Hepatocyte (in vitro differentiated cells): ENCODE measurements around the gene NHLRC4. TPM values are rescaled to one million over a fixed set of nuclear protein-coding genes. Genes with fewer than 3 reads are reported as not detected.

Experiments
- DNase-seq: peaks from one replicate; pipeline ENCODE4 v3.0.0-alpha.2; 2016; ENCODE audit warnings: low spot score
- H2AFZ ChIP-seq: fragments of 200-600 bp; sonication (generic); 2 replicates; pipeline ENCODE4 v1.6.0; 2016; ENCODE audit warnings: antibody characterized with exemption, mild to moderate bottlenecking
- H3K27ac ChIP-seq: fragments of 200-600 bp; sonication (generic); 2 replicates; pipeline ENCODE4 v1.5.1; 2016; ENCODE audit warnings: mild to moderate bottlenecking
- H3K27me3 ChIP-seq: fragments of 200-600 bp; sonication (generic); 2 replicates; pipeline ENCODE4 v1.6.1; 2016
- H3K36me3 ChIP-seq: fragments of 200-600 bp; sonication (generic); replicated peaks from 2 replicates; pipeline ENCODE4 v1.5.1; 2016; ENCODE audit warnings: low read depth; ENCODE audit not compliant: insufficient read depth
- H3K4me1 ChIP-seq: fragments of 200-600 bp; sonication (generic); 2 replicates; pipeline ENCODE4 v1.5.1; 2016; ENCODE audit warnings: mild to moderate bottlenecking, moderate library complexity; ENCODE audit not compliant: insufficient read depth
- H3K4me2 ChIP-seq: fragments of 200-600 bp; sonication (generic); 2 replicates; pipeline ENCODE4 v1.6.0; 2016
- H3K4me3 ChIP-seq: fragments of 200-600 bp; sonication (generic); 2 replicates; pipeline ENCODE4 v1.5.1; 2016; ENCODE audit warnings: mild to moderate bottlenecking
- H3K79me2 ChIP-seq: fragments of 200-600 bp; sonication (generic); 2 replicates; pipeline ENCODE4 v1.6.0; 2017; ENCODE audit warnings: mild to moderate bottlenecking
- H3K9me2 ChIP-seq: fragments of 200-600 bp; sonication (generic); replicated peaks from 2 replicates; pipeline ENCODE4 v1.6.0; 2017; ENCODE audit warnings: mild to moderate bottlenecking; ENCODE audit not compliant: insufficient read depth
- H3K9me3 ChIP-seq: fragments of 200-600 bp; sonication (generic); 2 replicates; pipeline ENCODE4 v1.5.1; 2016; ENCODE audit warnings: low read depth, mild to moderate bottlenecking
- H4K20me1 ChIP-seq: fragments of 200-600 bp; sonication (generic); 2 replicates; pipeline ENCODE4 v1.6.0; 2016; ENCODE audit warnings: mild to moderate bottlenecking; ENCODE audit not compliant: insufficient read depth, poor library complexity, severe bottlenecking
- EZH2 ChIP-seq: fragments of 200-600 bp; sonication (generic); IDR thresholded peaks from 2 replicates; pipeline ENCODE4 v1.6.1; 2016; ENCODE audit warnings: antibody characterized with exemption, mild to moderate bottlenecking, borderline replicate concordance
- EZH2phosphoT487 ChIP-seq: fragments of 200-600 bp; sonication (generic); IDR thresholded peaks from one replicate; pipeline ENCODE4 v1.6.1; 2018; ENCODE audit warnings: antibody characterized with exemption, mild to moderate bottlenecking, low read depth, moderate library complexity; ENCODE audit not compliant: unreplicated experiment, severe bottlenecking
- WGBS: methylation state at CpG from one replicate; pipeline ENCODE4 v1.1.6; 2016; ENCODE audit warnings: low lambda C conversion rate; ENCODE audit errors: missing lambda C conversion rate; 5-methylcytosine and 5-hydroxymethylcytosine counted together
- polyA plus RNA-seq: library from polyadenylated mRNA; unstranded; fragments of >200 nt; fragmentation: Nextera tagmentation; extraction: Ambion mirVana; gene quantifications from 2 replicates; pipeline ENCODE4 v1.2.1, GENCODE V29; 2016
- total RNA-seq: library from RNA; depleted of rRNA; stranded (reverse); fragments of >200 nt; gene quantifications from 2 replicates; pipeline ENCODE4 v1.2.3, GENCODE V29; 2014
- TF ChIP-seq, protein P1 (sequence below): fragments of 200-600 bp; sonication (generic); IDR thresholded peaks from 2 replicates; pipeline ENCODE4 v1.5.1; 2016; ENCODE audit warnings: antibody characterized with exemption, mild to moderate bottlenecking; ENCODE audit not compliant: poor library complexity

NHLRC4 gene
- total and polyA plus RNA-seq, 2 experiments from 2014 or later = 0.25 to 1.2 TPM

GRCh38 chr16:554640-555365, 12.0 kb upstream of the NHLRC4 start:
- H3K4me1 ChIP-seq = no peaks in the 10 kb centered on the region
- no peak overlapping the region for H2AFZ ChIP-seq
- H3K79me2 ChIP-seq = no peaks in the 10 kb centered on the region
- H3K4me2 ChIP-seq = no peak overlapping the region
- H3K27me3 ChIP-seq = peaks cover 17% of the 10 kb centered on the region
- H3K36me3 ChIP-seq = no peaks in the 10 kb centered on the region
- no peaks in the 10 kb centered on the region for H3K9me2 ChIP-seq
- no peaks in the 10 kb centered on the region for H4K20me1 ChIP-seq
- TF ChIP-seq EZH2phosphoT487 = no peak
- TF ChIP-seq EZH2 = no peak
- TF ChIP-seq, protein P1, sequence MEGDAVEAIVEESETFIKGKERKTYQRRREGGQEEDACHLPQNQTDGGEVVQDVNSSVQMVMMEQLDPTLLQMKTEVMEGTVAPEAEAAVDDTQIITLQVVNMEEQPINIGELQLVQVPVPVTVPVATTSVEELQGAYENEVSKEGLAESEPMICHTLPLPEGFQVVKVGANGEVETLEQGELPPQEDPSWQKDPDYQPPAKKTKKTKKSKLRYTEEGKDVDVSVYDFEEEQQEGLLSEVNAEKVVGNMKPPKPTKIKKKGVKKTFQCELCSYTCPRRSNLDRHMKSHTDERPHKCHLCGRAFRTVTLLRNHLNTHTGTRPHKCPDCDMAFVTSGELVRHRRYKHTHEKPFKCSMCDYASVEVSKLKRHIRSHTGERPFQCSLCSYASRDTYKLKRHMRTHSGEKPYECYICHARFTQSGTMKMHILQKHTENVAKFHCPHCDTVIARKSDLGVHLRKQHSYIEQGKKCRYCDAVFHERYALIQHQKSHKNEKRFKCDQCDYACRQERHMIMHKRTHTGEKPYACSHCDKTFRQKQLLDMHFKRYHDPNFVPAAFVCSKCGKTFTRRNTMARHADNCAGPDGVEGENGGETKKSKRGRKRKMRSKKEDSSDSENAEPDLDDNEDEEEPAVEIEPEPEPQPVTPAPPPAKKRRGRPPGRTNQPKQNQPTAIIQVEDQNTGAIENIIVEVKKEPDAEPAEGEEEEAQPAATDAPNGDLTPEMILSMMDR = no peak
- no peak overlapping the region for H3K4me3 ChIP-seq
- no peaks in the 10 kb centered on the region for H3K9me3 ChIP-seq
- H3K27ac ChIP-seq = no peak overlapping the region
- no peak for DNase-seq
- 88% methylated on average over 26 of the region's 54 CpGs for whole genome bisulfite sequencing

DNA sequence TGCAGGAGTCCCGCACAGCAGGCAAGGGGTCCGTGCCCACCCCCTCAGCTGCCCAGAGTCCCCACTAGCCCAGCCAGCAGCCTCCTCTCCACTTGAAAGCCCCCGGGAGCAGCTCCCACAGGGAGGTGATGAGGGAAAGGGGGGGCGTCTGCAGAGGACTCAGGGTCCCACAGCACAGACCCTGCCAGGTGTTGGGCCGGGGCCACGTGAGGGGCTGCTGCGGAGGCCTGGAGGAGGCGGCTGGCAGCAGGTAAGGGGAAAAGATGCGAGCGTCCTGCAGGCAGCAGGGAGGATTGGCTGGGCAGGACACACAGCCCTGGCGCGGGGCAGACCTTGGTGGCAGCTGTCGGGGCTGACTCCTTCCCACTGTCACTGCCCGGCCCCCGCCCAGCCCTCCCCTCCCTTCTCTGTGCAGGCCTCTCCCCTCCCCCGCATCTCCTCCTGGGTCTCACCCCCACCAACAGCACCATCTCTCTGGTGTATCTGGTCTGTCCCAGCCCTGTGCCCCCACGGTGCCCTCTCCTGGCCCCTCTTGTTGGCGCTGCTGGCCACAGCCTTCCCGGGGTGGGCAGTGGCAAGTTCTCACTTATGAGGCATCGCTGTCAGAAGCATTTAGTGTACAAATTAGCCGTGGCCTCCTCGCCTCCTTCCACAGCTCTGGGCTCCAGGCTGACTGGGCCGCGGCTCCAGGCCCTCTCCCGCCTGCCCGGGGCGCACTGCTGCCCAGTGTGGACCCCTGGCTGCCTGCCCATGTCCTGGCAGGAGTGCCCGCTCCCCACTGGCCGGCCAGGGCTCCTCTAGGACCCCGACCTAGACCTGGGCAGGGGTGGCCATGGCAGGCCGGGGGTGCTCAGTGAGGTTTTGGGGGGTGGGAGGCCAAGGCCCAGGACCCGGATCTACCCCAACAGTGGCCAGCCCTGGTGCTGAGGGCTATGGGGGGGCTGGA, 11.0 kb upstream of the NHLRC4 start:
- Histone ChIP-seq H3K36me3 (no peaks in the 10 kb centered on the region), H3K27me3 (peaks cover 19% of the 10 kb centered on the region), H4K20me1 (no peaks in the 10 kb centered on the region), H2AFZ (no peak overlapping the region), H3K4me3 (no peak overlapping the region), H3K79me2 (no peaks in the 10 kb centered on the region), H3K27ac (no peak overlapping the region), H3K9me2 (no peaks in the 10 kb centered on the region), H3K9me3 (no peaks in the 10 kb centered on the region), H3K4me2 (no peak overlapping the region), H3K4me1 (no peaks in the 10 kb centered on the region)
- TF ChIP-seq, protein P1 = no peak
- no peak for TF ChIP-seq EZH2phosphoT487
- no peak for TF ChIP-seq EZH2
- 89% methylated on average over 16 of the region's 32 CpGs for WGBS
- DNase-seq = no peak

DNA sequence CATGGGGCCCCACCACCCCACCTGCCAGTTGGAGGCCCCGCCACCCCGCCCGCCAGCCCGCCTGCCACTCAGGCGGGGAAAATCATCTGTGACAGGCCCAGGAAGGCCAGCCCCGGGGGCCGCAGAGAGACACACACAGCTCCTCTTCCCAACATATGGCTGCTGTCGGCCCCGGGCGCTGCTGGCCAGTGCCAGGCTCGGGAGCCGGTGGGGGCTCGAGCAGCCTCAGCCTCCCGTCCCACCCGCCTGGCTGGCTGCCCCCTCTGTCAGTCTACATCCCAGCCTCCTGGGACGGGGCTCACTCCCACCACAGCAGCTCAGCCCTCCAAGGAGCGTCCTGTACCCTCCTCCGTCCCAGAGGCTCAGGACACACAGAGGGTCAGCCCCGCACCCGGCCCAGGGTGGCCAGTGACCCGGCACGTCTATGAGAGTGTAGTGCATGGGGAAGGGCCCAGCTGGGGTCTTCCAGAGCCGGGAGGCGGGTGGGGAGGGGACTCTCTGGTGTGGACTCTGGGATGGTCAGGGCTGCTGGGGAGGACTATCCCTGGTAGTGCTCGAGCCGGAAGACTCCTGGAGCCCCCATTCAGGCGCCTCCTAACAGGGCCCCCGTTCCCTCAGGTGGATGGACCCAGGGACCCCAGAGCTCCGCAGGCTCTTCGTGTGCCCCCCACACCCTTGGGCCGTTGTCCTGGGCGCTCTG, 10.2 kb upstream of the NHLRC4 start:
- Histone ChIP-seq H3K4me2 (no peak overlapping the region), H3K27ac (no peak overlapping the region), H3K27me3 (peaks cover 27% of the 10 kb centered on the region), H3K4me1 (no peaks in the 10 kb centered on the region), H3K9me2 (no peaks in the 10 kb centered on the region), H3K79me2 (no peaks in the 10 kb centered on the region), H3K36me3 (no peaks in the 10 kb centered on the region), H4K20me1 (no peaks in the 10 kb centered on the region), H2AFZ (no peak overlapping the region), H3K9me3 (no peaks in the 10 kb centered on the region), H3K4me3 (no peak overlapping the region)
- TF ChIP-seq EZH2phosphoT487 (no peak), EZH2 (no peak)
- TF ChIP-seq, protein P1 = no peak
- DNase-seq = no peak
- WGBS = 87% methylated on average over 18 of the region's 32 CpGs
